Measurements from ENCODE around the gene ROR2.

DNA sequence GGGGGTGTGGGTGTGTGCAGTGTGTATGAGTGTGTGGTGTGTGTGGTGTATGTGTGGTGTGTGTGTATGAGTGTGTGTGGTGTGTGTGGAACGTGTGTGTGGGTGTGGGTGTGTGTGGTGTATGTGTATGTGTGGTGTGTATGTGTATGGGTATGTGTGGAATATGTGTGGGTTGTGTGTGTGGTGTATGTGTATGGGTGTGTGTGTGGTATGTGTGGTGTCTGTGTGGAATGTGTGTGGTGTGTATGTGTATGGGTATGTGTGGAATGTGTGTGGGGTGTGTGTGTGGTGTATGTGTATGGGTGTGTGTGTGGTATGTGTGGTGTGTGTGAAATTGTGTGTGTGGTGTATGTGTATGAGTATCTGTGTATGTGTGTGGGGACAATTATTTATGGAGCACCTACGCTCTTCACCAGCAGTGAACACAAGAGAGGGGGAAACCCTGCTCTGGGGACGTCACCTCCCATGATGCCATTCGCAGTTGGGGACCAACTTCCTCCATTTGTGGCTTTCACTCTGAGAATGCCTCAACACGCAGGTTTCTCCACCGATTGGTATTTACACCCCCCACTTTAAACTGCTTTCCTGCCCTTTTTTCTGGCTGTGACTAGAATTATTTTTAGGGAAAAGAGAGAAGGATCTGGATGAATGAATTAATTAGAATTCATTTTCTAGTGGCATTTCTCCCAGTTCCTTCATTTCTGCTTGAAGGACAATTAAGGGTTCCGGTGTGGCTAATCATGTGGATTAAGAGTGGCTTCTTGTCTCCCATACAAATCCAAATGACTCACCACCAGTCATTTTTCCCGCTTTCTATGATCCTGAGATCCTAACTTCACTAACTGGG, 238.1 kb downstream of the ROR2 start:
- TF ChIP-seq EZH2 (IDR thresholded peaks at IDR 0.05; ENCODE audit: borderline replicate concordance, low read depth, low read length, severe bottlenecking) = no peak
- TF ChIP-seq, protein P1, sequence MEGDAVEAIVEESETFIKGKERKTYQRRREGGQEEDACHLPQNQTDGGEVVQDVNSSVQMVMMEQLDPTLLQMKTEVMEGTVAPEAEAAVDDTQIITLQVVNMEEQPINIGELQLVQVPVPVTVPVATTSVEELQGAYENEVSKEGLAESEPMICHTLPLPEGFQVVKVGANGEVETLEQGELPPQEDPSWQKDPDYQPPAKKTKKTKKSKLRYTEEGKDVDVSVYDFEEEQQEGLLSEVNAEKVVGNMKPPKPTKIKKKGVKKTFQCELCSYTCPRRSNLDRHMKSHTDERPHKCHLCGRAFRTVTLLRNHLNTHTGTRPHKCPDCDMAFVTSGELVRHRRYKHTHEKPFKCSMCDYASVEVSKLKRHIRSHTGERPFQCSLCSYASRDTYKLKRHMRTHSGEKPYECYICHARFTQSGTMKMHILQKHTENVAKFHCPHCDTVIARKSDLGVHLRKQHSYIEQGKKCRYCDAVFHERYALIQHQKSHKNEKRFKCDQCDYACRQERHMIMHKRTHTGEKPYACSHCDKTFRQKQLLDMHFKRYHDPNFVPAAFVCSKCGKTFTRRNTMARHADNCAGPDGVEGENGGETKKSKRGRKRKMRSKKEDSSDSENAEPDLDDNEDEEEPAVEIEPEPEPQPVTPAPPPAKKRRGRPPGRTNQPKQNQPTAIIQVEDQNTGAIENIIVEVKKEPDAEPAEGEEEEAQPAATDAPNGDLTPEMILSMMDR (IDR thresholded peaks at IDR 0.05; ENCODE audit: borderline replicate concordance, extremely low read depth, low read length, poor library complexity, severe bottlenecking) = no peak
